Measurements from ENCODE around the gene PKP4. TPM values are rescaled to one million over a fixed set of nuclear protein-coding genes. Genes with fewer than 3 reads are reported as not detected.

Gene PKP4
- total RNA-seq, 6 donors from 2014 or later = 37.5 to 160 (median 60.8) TPM

DNA sequence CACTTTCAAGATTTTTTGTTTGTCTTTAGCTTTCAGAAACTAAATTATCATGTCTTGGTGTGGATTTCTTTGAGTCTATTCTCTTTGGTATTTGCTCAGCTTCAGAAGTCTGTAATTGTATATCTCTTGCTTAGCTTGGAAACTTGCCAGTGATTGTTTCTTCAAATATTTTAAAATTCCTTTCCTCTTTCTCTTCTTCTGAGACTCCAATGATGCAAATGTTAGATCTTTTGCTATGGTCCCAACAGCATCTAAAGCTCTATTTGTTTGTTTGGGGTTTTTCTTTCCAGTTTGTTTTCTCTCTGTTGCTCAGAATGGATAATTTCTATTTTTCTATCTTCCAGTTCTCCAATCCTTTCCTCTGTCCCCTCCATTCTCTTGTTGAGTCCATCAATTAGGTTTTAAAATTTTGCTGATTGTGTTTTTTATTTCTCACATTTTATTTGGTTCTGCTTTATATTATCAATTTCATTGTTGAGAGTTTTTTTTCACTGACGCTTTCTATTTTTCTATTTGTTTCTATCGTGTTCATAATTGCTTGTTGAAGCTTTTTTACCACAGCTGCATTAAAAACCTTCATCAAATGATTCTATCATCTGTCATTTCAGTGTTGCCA, 256.9 kb downstream of the PKP4 start:
- Histone ChIP-seq H3K36me3 (no peaks in the 10 kb centered on the region), H3K4me3 (no peak overlapping the region), H3K27me3 (no peaks in the 10 kb centered on the region), H3K4me1 (peaks cover 0 to 18% (median 9%) of the 10 kb centered on the region in 4 donors), H3K9me3 (no peaks in the 10 kb centered on the region), H3K27ac (no peak overlapping the region)
- ATAC-seq (ENCODE audit: low FRiP score in 2 of 2) (no peak), DNase-seq (no peak)
- WGBS, 2 donors = 96 to 97% methylated on average over 2 of the region's 2 CpGs
- TF ChIP-seq, protein P1, sequence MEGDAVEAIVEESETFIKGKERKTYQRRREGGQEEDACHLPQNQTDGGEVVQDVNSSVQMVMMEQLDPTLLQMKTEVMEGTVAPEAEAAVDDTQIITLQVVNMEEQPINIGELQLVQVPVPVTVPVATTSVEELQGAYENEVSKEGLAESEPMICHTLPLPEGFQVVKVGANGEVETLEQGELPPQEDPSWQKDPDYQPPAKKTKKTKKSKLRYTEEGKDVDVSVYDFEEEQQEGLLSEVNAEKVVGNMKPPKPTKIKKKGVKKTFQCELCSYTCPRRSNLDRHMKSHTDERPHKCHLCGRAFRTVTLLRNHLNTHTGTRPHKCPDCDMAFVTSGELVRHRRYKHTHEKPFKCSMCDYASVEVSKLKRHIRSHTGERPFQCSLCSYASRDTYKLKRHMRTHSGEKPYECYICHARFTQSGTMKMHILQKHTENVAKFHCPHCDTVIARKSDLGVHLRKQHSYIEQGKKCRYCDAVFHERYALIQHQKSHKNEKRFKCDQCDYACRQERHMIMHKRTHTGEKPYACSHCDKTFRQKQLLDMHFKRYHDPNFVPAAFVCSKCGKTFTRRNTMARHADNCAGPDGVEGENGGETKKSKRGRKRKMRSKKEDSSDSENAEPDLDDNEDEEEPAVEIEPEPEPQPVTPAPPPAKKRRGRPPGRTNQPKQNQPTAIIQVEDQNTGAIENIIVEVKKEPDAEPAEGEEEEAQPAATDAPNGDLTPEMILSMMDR (IDR thresholded peaks at IDR 0.05) = no peak
- TF ChIP-seq POLR2AphosphoS5 (IDR thresholded peaks at IDR 0.05) = no peak
- no peak for TF ChIP-seq EP300 (IDR thresholded peaks at IDR 0.05)
- TF ChIP-seq POLR2A (IDR thresholded peaks at IDR 0.05) = no peak

DNA sequence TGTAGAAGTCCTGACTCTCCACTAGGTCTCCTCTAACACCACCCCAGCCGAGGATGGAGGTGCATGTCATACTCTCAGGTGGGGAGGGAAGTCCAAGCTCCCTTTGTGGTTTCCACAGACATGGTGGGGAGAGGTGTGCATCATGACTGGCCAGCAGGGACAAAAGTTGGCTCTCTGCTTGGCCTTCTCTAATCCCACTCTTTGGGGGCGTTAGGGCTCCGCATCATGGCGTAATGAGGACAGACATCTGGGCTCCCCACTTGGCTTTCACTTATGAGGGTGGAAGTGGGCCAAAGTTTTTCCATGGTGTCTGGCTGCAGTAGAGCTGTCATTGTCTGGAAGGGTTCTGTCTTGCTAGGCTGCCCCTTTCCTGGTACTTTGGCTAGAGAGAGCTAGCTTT, 257.7 kb downstream of the PKP4 start:
- Histone ChIP-seq H3K36me3 (no peaks in the 10 kb centered on the region), H3K27me3 (no peaks in the 10 kb centered on the region), H3K4me1 (peaks cover 0 to 18% (median 9%) of the 10 kb centered on the region in 4 donors), H3K9me3 (no peaks in the 10 kb centered on the region), H3K4me3 (no peak overlapping the region), H3K27ac (peak overlapping the region in 1 of 4 donors; percentile 79)
- 69 to 100% methylated on average over 1 to 4 of the region's 4 CpGs for WGBS, 2 donors
- no peak for TF ChIP-seq POLR2AphosphoS5 (IDR thresholded peaks at IDR 0.05)
- no peak for TF ChIP-seq EP300 (IDR thresholded peaks at IDR 0.05)
- TF ChIP-seq, protein P1 (IDR thresholded peaks at IDR 0.05) = no peak
- no peak for TF ChIP-seq POLR2A (IDR thresholded peaks at IDR 0.05)
- no peak for ATAC-seq (ENCODE audit: low FRiP score in 2 of 2)
- no peak for DNase-seq

DNA sequence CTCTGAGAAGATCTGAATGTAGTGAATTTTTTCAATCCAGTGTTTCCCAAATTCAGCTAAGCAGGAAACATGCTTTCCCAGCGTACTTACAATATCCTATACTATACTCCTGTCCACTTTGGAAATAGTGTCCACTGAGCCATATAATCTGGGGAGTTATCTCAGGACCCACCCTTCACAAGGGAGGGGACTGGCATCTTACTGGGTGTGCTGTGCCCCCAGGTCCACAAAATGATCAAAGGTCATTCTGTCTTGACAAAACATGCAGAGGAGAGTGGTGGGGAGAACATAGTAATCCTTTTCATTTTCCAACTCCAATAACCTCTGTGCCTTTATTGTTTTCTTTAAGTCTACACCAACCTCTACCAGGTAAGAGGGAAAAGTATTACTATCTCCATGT, 258.6 kb downstream of the PKP4 start:
- Histone ChIP-seq H3K36me3 (no peaks in the 10 kb centered on the region), H3K9me3 (no peaks in the 10 kb centered on the region), H3K4me3 (no peak overlapping the region), H3K4me1 (peaks cover 0 to 18% (median 9%) of the 10 kb centered on the region in 4 donors), H3K27me3 (no peaks in the 10 kb centered on the region), H3K27ac (peak overlapping the region; percentile 6 to 79 (median 28))
- WGBS, 2 donors = 83 to 90% methylated on average over 1 of the region's 1 CpG
- DNase-seq = no peak
- ATAC-seq (ENCODE audit: low FRiP score in 2 of 2) = no peak
- TF ChIP-seq, protein P1 (IDR thresholded peaks at IDR 0.05) = no peak
- TF ChIP-seq EP300 (IDR thresholded peaks at IDR 0.05) (no peak), POLR2A (IDR thresholded peaks at IDR 0.05) (no peak), POLR2AphosphoS5 (IDR thresholded peaks at IDR 0.05) (no peak)

DNA sequence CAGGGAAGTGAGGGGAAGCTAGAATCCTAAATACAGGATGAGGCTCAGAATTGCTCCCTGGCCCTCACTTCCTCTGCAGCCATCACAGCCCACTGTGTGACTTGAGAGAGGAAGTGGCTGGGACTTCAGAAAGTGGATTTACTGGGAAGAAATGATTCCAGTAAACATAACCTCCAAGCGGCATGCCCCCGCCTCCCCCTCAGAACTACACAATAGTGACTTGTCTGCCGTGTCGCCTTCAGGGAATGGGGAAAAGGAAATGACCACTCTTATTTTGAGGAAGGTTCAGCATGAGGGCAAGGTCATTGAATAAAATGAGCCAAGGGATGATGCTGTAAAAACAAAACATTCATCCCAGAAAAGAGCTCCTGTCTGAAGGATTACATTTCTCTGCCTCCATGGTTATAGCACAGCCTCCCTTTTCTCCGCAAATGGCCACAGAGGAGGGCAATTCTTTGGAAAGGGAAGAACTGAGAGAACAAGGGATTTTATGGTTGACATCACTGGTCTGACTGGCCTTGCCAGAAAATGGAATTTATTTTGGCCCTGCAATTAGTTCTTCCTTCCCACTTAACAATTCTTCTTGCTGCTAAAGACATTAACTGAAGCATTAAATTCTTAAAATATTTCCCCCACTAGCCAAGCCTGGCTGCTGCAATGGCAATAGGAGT, 259.5 kb downstream of the PKP4 start:
- Histone ChIP-seq H3K4me3 (no peak overlapping the region), H3K36me3 (no peaks in the 10 kb centered on the region), H3K4me1 (peaks cover 0 to 18% (median 9%) of the 10 kb centered on the region in 4 donors), H3K27me3 (no peaks in the 10 kb centered on the region), H3K9me3 (no peaks in the 10 kb centered on the region), H3K27ac (peak overlapping the region; percentile 25 to 79 (median 65))
- ATAC-seq (ENCODE audit: low FRiP score in 2 of 2) = peak; percentile 36 to 45
- TF ChIP-seq POLR2AphosphoS5 (IDR thresholded peaks at IDR 0.05) = peak; percentile 51 to 82
- TF ChIP-seq POLR2A (IDR thresholded peaks at IDR 0.05) = no peak
- TF ChIP-seq EP300 (IDR thresholded peaks at IDR 0.05) = peak in 2 of 4 donors; percentile 23 to 57
- WGBS, 2 donors = 36 to 54% methylated on average over 5 of the region's 5 CpGs
- DNase-seq = no peak

DNA sequence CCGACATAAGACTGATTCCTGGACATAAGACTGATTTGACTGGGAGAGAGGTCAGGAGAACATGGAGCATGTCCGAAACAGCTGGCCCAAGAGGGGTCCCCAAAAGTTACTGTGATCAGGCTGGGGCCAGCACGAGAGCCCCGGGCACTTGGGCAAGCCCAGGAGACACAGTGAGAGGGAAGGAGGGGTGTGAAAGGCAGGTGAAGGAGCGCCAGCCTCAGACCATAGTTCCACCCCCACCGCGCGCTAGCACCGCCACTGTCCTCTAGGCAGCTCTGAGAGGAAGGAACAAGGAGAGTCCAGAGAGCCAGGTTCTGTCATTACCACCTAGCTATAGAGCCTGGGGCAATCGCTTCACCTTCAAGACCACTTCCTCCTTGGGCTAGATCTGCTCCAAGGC, 260.2 kb downstream of the PKP4 start:
- WGBS, 2 donors = 71 to 89% methylated on average over 10 of the region's 10 CpGs
- peak in 1 of 2 donors; percentile 63 for DNase-seq
- Histone ChIP-seq H3K4me3 (no peak overlapping the region), H3K27ac (peak overlapping the region; percentile 25 to 79 (median 65)), H3K27me3 (no peaks in the 10 kb centered on the region), H3K36me3 (no peaks in the 10 kb centered on the region), H3K4me1 (peaks cover 0 to 18% (median 9%) of the 10 kb centered on the region in 4 donors), H3K9me3 (no peaks in the 10 kb centered on the region)
- TF ChIP-seq POLR2AphosphoS5 (IDR thresholded peaks at IDR 0.05) (no peak), POLR2A (IDR thresholded peaks at IDR 0.05) (no peak)
- TF ChIP-seq, protein P1 (IDR thresholded peaks at IDR 0.05) = no peak
- ATAC-seq (ENCODE audit: low FRiP score in 2 of 2) = no peak
